ENCODE results near the gene TSPAN31.

DNA sequence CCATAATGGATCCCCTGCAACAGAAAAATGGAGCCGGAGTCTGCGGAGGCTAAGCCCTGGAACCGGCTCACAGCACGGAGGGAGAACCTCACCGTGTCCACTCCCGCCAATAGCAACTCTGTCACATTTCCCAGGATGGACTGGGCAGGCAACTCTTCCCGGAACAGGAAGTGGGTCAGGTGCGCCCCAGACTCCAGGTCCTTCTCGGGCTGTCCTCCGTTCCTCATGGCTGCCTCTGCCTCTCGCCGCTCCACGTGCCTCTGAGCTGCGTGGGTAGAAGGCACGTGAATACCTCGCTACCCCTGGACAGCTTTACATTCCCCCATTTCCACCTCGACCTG lies 19.8 kb downstream of the TSPAN31 start:
- TF ChIP-seq CTCF (conservative IDR thresholded peaks at IDR 0.05; ENCODE audit: low read depth in 2 of 2) = no peak
- TF ChIP-seq ZNF462 (CRISPR knock-in tag; IDR thresholded peaks at IDR 0.05) = no peak
- TF ChIP-seq POLR2AphosphoS5 (IDR thresholded peaks at IDR 0.05; ENCODE audit: low read depth) = peak; percentile 63
- no peak for TF ChIP-seq EZH2 (IDR thresholded peaks at IDR 0.05; ENCODE audit: low read depth, unreplicated experiment)
- TF ChIP-seq, protein P1, sequence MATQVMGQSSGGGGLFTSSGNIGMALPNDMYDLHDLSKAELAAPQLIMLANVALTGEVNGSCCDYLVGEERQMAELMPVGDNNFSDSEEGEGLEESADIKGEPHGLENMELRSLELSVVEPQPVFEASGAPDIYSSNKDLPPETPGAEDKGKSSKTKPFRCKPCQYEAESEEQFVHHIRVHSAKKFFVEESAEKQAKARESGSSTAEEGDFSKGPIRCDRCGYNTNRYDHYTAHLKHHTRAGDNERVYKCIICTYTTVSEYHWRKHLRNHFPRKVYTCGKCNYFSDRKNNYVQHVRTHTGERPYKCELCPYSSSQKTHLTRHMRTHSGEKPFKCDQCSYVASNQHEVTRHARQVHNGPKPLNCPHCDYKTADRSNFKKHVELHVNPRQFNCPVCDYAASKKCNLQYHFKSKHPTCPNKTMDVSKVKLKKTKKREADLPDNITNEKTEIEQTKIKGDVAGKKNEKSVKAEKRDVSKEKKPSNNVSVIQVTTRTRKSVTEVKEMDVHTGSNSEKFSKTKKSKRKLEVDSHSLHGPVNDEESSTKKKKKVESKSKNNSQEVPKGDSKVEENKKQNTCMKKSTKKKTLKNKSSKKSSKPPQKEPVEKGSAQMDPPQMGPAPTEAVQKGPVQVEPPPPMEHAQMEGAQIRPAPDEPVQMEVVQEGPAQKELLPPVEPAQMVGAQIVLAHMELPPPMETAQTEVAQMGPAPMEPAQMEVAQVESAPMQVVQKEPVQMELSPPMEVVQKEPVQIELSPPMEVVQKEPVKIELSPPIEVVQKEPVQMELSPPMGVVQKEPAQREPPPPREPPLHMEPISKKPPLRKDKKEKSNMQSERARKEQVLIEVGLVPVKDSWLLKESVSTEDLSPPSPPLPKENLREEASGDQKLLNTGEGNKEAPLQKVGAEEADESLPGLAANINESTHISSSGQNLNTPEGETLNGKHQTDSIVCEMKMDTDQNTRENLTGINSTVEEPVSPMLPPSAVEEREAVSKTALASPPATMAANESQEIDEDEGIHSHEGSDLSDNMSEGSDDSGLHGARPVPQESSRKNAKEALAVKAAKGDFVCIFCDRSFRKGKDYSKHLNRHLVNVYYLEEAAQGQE (IDR thresholded peaks at IDR 0.05; ENCODE audit: unreplicated experiment) = no peak
- no peak for TF ChIP-seq CREB1 (CRISPR knock-in tag; IDR thresholded peaks at IDR 0.05; ENCODE audit: low read depth)
- TF ChIP-seq ZNF331 (CRISPR knock-in tag; IDR thresholded peaks at IDR 0.05; ENCODE audit: low read depth) = no peak
- TF ChIP-seq JUNB (IDR thresholded peaks at IDR 0.05; ENCODE audit: unreplicated experiment) = no peak
- TF ChIP-seq EZH2phosphoT487 (IDR thresholded peaks at IDR 0.05; ENCODE audit: unreplicated experiment) = no peak
- no peak for TF ChIP-seq ZNF114 (CRISPR knock-in tag; IDR thresholded peaks at IDR 0.05)
- TF ChIP-seq, protein P2, sequence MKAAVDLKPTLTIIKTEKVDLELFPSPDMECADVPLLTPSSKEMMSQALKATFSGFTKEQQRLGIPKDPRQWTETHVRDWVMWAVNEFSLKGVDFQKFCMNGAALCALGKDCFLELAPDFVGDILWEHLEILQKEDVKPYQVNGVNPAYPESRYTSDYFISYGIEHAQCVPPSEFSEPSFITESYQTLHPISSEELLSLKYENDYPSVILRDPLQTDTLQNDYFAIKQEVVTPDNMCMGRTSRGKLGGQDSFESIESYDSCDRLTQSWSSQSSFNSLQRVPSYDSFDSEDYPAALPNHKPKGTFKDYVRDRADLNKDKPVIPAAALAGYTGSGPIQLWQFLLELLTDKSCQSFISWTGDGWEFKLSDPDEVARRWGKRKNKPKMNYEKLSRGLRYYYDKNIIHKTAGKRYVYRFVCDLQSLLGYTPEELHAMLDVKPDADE (IDR thresholded peaks at IDR 0.05) = no peak
- no peak for TF ChIP-seq NANOG (IDR thresholded peaks at IDR 0.05; ENCODE audit: borderline replicate concordance)

Measured in GM23338 (cell line).